GM12874 (cell line): ENCODE measurements around the gene GSTT2B.

ENCODE experiments used
- TF ChIP-seq, protein P1 (sequence below): IDR thresholded peaks from 2 replicates; pipeline ENCODE4 v1.5.1; 2011; ENCODE audit warnings: low read depth, mild to moderate bottlenecking, control low read depth, low read length, moderate library complexity; ENCODE audit not compliant: insufficient read depth

GSTT2B gene

GRCh38 chr22:23913661-23914353 lies 47.2 kb downstream of the GSTT2B start:
- TF ChIP-seq, protein P1, sequence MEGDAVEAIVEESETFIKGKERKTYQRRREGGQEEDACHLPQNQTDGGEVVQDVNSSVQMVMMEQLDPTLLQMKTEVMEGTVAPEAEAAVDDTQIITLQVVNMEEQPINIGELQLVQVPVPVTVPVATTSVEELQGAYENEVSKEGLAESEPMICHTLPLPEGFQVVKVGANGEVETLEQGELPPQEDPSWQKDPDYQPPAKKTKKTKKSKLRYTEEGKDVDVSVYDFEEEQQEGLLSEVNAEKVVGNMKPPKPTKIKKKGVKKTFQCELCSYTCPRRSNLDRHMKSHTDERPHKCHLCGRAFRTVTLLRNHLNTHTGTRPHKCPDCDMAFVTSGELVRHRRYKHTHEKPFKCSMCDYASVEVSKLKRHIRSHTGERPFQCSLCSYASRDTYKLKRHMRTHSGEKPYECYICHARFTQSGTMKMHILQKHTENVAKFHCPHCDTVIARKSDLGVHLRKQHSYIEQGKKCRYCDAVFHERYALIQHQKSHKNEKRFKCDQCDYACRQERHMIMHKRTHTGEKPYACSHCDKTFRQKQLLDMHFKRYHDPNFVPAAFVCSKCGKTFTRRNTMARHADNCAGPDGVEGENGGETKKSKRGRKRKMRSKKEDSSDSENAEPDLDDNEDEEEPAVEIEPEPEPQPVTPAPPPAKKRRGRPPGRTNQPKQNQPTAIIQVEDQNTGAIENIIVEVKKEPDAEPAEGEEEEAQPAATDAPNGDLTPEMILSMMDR = no peak

DNA sequence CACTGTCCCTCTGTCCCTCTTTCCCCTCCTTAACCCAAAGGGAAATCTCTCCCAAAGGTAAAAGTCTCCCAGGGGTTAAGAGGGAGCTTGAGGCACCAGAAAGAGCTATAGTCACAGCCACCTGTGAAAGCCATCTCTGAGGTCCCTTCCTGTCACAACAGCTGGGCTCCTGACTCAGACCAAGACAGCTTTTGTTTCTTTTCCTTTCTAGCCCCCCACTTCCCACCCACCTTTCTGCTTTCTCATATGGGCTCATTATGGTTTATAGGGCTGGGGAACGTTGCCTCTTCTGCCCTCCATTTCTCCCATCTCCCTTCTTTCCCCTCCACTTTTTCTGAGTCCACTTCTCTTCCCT lies 47.7 kb downstream of the GSTT2B start:
- TF ChIP-seq, protein P1 = no peak

GRCh38 chr22:23912293-23912903 lies 48.6 kb downstream of the GSTT2B start:
- TF ChIP-seq, protein P1 = no peak

DNA sequence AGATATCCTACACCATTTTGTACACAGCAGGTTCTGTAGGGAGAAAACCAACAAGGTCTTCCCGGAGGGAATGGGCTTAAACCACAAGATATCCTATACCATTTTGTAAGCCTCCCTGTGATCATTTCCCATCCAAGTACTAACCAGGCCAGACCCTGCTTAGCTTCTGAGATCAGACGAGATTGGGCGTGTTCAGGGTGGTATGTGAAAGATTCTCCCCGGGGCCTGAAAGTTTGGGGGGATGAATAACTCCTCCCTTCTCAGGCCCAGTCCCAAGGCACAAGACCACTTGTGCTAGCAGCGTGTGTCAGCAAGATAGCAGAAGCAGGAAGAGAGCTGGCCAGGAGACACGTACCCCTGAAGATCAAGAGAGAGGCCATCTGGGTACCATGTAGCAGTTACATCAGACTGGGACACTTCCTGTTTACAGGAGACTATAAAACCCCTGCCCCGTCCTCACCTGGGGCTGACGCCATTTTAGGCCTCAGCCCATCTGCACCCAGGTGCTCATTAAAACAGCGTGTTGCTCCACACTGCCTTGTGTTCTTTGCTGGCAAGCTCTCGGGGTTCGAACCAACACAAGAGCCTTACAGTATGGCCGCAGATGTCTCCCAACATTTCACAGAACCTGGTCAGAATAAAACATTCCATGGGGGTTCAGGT lies 49.5 kb downstream of the GSTT2B start:
- TF ChIP-seq, protein P1 = no peak

DNA sequence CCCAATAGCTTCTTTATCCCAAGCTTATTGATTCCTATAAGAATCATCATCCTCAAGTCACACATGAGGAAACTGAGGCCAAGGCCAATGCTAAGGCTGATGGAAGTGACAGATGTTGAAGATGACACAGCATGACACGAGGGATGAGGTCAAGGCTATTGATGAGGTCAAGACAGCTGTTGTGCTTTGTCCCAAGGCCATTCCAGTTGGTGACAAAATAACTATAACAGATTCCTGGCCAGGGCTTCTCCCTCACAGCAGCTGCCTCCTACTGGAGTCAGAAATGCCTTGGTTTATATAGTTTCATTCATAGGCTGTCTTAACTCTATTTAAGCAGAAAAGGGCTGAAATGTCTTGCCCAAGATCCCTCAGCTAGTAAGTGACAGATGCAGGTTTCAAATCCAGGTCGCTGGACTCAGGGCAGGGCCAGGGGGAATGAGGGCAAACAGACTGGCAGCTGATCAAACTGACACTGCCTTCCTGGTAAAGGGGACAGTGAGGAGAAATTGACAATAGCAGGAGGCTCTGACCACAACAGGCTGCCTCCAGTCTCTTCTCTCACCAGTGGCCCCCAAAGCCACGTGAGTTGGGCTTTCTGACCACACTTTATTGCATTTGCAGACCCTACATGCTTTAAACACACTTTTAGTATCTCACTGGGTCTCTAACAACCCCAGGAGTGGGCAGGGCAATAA lies 50.4 kb downstream of the GSTT2B start:
- TF ChIP-seq, protein P1 = no peak

GRCh38 chr22:23909296-23909898 lies 51.6 kb downstream of the GSTT2B start:
- TF ChIP-seq, protein P1 = no peak
